C4-2B (cell line): ENCODE results near the gene INSR.

ENCODE experiments used
- H3K27ac ChIP-seq: fragments of 450-650 bp; 2 replicates; pipeline ENCODE4 v1.5.1; 2017
- ZFX ChIP-seq: fragments of 450-650 bp; IDR thresholded peaks from 2 replicates; pipeline ENCODE4 v1.6.1; 2017
- TF ChIP-seq, protein P1 (sequence below): fragments of 450-650 bp; conservative IDR thresholded peaks from 2 replicates; pipeline ENCODE4 v1.5.1; 2017; ENCODE audit warnings: mild to moderate bottlenecking

INSR gene

DNA sequence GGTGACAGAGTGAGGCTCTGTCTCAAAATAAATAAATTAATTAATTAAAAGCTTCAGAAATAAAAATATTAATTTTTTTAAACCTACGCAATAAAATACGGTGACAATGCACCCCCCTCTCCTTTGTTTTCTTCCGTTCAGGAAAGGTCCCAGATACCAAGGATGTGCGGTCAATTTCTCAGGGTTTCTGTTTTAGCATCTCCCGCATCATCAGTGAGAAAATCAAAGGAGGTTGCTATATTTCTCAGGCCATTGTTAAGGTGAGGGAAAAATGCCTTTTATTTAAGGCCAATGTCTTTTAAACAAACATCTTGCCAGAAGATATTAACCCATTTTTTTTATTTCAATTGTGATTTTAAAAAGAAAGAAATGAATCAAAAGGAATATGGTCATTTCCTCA is 111.7 kb downstream of the INSR start:
- H3K27ac ChIP-seq, result no peak overlapping the region
- TF ChIP-seq, protein P1, sequence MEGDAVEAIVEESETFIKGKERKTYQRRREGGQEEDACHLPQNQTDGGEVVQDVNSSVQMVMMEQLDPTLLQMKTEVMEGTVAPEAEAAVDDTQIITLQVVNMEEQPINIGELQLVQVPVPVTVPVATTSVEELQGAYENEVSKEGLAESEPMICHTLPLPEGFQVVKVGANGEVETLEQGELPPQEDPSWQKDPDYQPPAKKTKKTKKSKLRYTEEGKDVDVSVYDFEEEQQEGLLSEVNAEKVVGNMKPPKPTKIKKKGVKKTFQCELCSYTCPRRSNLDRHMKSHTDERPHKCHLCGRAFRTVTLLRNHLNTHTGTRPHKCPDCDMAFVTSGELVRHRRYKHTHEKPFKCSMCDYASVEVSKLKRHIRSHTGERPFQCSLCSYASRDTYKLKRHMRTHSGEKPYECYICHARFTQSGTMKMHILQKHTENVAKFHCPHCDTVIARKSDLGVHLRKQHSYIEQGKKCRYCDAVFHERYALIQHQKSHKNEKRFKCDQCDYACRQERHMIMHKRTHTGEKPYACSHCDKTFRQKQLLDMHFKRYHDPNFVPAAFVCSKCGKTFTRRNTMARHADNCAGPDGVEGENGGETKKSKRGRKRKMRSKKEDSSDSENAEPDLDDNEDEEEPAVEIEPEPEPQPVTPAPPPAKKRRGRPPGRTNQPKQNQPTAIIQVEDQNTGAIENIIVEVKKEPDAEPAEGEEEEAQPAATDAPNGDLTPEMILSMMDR, result no peak
- no peak for TF ChIP-seq ZFX

DNA sequence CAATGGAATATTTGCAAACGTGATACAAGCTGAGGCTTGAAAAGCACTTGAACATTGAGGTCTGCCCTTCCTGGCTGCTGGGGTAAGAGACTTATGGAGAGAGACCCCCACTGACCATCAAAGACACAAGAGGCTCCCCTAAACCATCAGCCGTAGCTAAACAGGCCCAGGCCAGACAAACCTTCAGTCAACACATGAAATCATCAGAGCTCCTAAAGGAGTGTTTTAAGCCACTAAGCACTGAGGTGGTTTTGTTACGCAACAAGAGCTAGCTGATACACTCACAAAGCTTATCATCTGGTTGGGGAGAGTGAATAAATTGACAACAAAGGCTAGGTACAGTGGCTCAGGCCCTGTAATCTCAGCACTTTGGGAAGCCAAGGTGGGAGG is 114.3 kb downstream of the INSR start:
- peak overlapping the region; percentile 75 for H3K27ac ChIP-seq
- TF ChIP-seq, protein P1, result no peak
- TF ChIP-seq ZFX, result no peak

DNA sequence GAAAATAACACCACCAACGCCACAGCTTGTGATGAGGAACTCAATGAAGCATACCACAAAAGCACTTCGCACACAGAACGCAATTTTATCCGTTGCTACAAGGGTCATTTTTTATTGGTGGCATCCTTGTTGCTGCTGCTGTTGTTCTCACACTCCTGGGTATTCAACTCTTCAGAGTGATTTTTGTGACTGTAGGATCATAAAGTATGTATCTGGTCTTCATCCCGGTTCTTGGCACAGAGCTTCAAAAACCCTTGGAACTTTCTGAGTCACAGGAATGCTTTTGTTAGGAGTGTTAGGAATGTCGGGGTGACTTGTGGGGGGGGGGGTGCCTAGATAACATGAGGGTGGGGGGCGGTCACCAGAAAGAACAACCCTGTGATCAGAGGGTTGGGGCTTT is 116.3 kb downstream of the INSR start:
- TF ChIP-seq ZFX, result no peak
- TF ChIP-seq, protein P1, result no peak
- H3K27ac ChIP-seq, result no peak overlapping the region; the same call in 1 of the 2 replicates

DNA sequence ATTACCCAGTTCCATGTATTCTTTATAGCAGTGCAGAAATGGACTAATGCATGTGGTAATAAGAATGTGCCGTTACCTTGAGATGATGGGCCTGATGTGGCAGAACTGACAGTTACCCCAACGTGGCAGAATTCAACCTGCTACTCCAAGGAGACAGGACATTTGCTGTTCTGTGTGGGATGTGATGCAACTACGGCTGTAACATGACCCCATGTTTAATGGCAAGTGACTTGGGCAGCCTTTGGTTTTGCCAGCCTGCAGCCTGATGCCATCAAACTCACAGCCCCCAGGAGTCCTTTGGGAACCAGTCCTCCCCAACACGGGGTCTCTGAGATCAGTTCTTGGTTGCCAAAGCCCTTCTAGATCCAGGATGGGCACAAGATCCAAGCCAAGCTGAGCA is 117.4 kb downstream of the INSR start:
- H3K27ac ChIP-seq, result no peak overlapping the region

DNA sequence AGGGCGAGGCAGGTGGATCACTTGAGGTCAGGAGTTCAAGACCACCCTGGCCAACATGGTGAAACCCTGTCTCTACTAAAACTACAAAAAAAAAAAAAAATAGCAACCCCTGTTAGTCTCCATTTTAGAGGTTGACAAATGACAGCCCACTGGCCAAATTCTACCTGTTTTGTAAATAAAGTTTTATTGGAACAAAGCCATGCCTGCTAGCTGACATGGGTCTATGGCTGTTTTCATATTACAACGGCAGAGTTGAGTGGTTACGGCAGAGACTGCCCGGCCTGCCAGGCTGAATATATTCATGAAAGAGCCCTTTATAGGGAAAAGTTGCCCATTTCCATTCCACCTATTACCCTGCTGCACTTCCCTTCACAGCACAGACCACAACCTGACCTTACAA is 121.4 kb downstream of the INSR start:
- no peak overlapping the region for H3K27ac ChIP-seq
- TF ChIP-seq, protein P1, result no peak
- TF ChIP-seq ZFX, result no peak

More for the DNA sequence above, 117.4 kb downstream of the INSR start:
- TF ChIP-seq, protein P1, result no peak
- no peak for TF ChIP-seq ZFX

DNA sequence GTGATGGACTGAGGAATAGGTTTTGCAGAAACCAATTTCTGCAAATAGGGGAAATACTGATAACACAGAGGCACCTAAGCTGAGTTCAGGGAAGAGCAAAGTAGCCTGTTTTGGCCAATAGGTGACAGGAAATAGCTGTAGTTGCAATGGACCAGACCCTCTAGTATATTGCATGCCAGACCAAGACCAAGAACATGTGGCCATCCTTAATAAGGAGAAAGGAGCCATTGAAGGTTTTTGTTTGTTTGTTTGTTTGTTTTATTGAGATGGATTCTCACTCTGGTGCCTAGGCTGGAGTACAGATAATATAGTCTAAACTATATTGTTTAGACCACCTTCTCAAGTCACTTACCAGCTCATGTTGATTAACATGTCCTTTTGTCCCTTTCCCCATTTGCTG is 123.2 kb downstream of the INSR start:
- H3K27ac ChIP-seq, result no peak overlapping the region
- no peak for TF ChIP-seq ZFX
- TF ChIP-seq, protein P1, result no peak

DNA sequence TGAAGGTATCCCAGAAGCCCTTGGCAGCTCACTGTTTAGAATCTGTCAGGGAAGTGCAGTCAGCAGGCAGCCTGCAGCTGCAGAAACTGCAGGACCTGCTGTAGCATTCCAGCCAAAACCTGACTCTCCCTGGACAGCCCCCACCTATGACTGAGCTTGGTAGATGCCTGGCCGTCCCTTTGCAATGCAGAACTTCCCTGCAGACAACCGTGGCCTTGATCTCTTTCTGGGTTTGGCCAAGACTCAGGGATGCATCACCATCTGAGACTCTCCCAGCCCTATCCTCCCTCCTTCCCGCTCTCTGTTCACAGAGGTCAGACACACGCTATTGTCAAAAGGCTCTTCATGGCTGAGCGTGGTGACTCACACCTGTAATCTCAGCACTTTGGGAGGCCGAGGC is 125.3 kb downstream of the INSR start:
- no peak overlapping the region for H3K27ac ChIP-seq
- TF ChIP-seq ZFX, result no peak
- TF ChIP-seq, protein P1, result no peak
